HepG2 (cell line): ENCODE results near the gene NR2F1. TPM values are rescaled to one million over a fixed set of nuclear protein-coding genes. Genes with fewer than 3 reads are reported as not detected.

Experiments used
- AHR ChIP-seq: IDR thresholded peaks from 2 replicates; pipeline ENCODE4 v1.6.1; 2018; ENCODE audit warnings: missing genetic modification reagents, missing compliant biosample characterization
- HNRNPLL ChIP-seq: fragments of 200-400 bp; formaldehyde crosslinking; IDR thresholded peaks from 2 replicates; pipeline ENCODE4 v1.6.1; 2017; ENCODE audit warnings: mild to moderate bottlenecking, low read depth, low read length; ENCODE audit not compliant: poor library complexity, severe bottlenecking
- JARID2 ChIP-seq: sonication (generic); formaldehyde crosslinking; IDR thresholded peaks from 2 replicates; pipeline ENCODE4 v1.8.1; 2023; ENCODE audit warnings: missing genetic modification reagents, inconsistent platforms; ENCODE audit not compliant: insufficient replicate concordance
- NFYC ChIP-seq: IDR thresholded peaks from 2 replicates; pipeline ENCODE4 v1.6.1; 2016; ENCODE audit warnings: missing genetic modification reagents, missing compliant biosample characterization
- PHB2 ChIP-seq: fragments of 450-650 bp; IDR thresholded peaks from 2 replicates; pipeline ENCODE4 v1.6.1; 2018; ENCODE audit not compliant: partially characterized antibody
- PITX1 ChIP-seq: sonication (generic); formaldehyde crosslinking; IDR thresholded peaks from 2 replicates; pipeline ENCODE4 v1.5.1; 2020; ENCODE audit warnings: mild to moderate bottlenecking, missing genetic modification reagents
- POLR2AphosphoS5 ChIP-seq: IDR thresholded peaks from 2 replicates; pipeline ENCODE4 v1.6.1; 2012; ENCODE audit warnings: low read depth, low read length
- RFX3 ChIP-seq: IDR thresholded peaks from 2 replicates; pipeline ENCODE4 v1.6.1; 2016; ENCODE audit warnings: missing biosample characterization, missing genetic modification reagents
- SP4 ChIP-seq: sonication (generic); formaldehyde crosslinking; IDR thresholded peaks from 2 replicates; pipeline ENCODE4 v1.8.1; 2023; ENCODE audit warnings: mild to moderate bottlenecking, missing genetic modification reagents
- TFDP2 ChIP-seq: sonication (generic); formaldehyde crosslinking; IDR thresholded peaks from 2 replicates; pipeline ENCODE4 v1.4.0; 2020; ENCODE audit warnings: missing genetic modification reagents
- ZNF230 ChIP-seq: sonication (generic); formaldehyde crosslinking; IDR thresholded peaks from 2 replicates; pipeline ENCODE4 v1.4.0; 2020; ENCODE audit warnings: mild to moderate bottlenecking, missing genetic modification reagents
- ZNF318 ChIP-seq: sonication (generic); formaldehyde crosslinking; IDR thresholded peaks from 2 replicates; pipeline ENCODE4 v1.4.0; 2020; ENCODE audit warnings: mild to moderate bottlenecking, missing genetic modification reagents
- ZNF34 ChIP-seq: sonication (generic); formaldehyde crosslinking; IDR thresholded peaks from 2 replicates; pipeline ENCODE4 v1.4.0; 2020; ENCODE audit warnings: mild to moderate bottlenecking, missing genetic modification reagents, borderline replicate concordance
- ZNF441 ChIP-seq: sonication (generic); formaldehyde crosslinking; IDR thresholded peaks from 2 replicates; pipeline ENCODE4 v1.7.0; 2021; ENCODE audit warnings: missing genetic modification reagents, borderline replicate concordance
- ZNF501 ChIP-seq: sonication (generic); formaldehyde crosslinking; IDR thresholded peaks from 2 replicates; pipeline ENCODE4 v1.5.1; 2020; ENCODE audit warnings: mild to moderate bottlenecking, moderate library complexity, missing genetic modification reagents
- ZNF740 ChIP-seq: sonication (generic); formaldehyde crosslinking; IDR thresholded peaks from 2 replicates; pipeline ENCODE4 v1.4.0; 2020; ENCODE audit warnings: missing genetic modification reagents
- ZNF839 ChIP-seq: sonication (generic); formaldehyde crosslinking; IDR thresholded peaks from 2 replicates; pipeline ENCODE4 v1.4.0; 2020; ENCODE audit warnings: missing genetic modification reagents, mild to moderate bottlenecking, borderline replicate concordance
- polyA plus RNA-seq, 8 experiments: library from polyadenylated mRNA; depleted of rRNA in 3 of 8; stranded (reverse) in 7 of 8; unstranded in 1 of 8; fragments of >200 nt; fragmentation: Illumina TruSeq in 4 of 8; extraction: Trizol in 4 of 8; gene quantifications; 2 replicates each; pipeline versions ENCODE4 v1.2.1 to v1.2.3, GENCODE V29; 2011 to 2016; ENCODE audit warnings: low read depth in 4 of 8, missing spikeins in 1 of 8, mixed read lengths in 1 of 8; ENCODE audit not compliant: insufficient read depth in 1 of 8
- total RNA-seq, 5 experiments: library from RNA; depleted of rRNA; stranded (reverse); fragments of >200 nt; fragmentation: Illumina TruSeq; extraction: Trizol; gene quantifications; 2 replicates each; pipeline ENCODE4 v1.2.3, GENCODE V29; 2016; ENCODE audit warnings: low read depth in 1 of 5
- TF ChIP-seq, protein P1 (sequence below): sonication (generic); formaldehyde crosslinking; IDR thresholded peaks from 2 replicates; pipeline ENCODE4 v1.5.1; 2020; ENCODE audit warnings: mild to moderate bottlenecking, missing genetic modification reagents

NR2F1 gene
- total and polyA plus RNA-seq, 2 of the 13 experiments (the other 11 are each of a cell fraction or from before 2014, with no cell fraction given) = 17.1 to 59.7 TPM

- TF ChIP-seq ZNF34 (CRISPR knock-in tag) (0 out of 2 replicates have a peak, but pooled peaks have one; percentile 2), PITX1 (peak; percentile 73; the same call in 1 of the 2 replicates), ZNF839 (CRISPR knock-in tag) (no peak), SP4 (CRISPR knock-in tag) (peak; percentile 71; the same call in 1 of the 2 replicates), TFDP2 (peak; percentile 80), JARID2 (CRISPR knock-in tag) (no peak), ZNF441 (no peak), ZNF318 (CRISPR knock-in tag) (no peak), PHB2 (no peak), POLR2AphosphoS5 (no peak), HNRNPLL (peak; percentile 16), RFX3 (CRISPR knock-in tag) (no peak), ZNF501 (CRISPR knock-in tag) (no peak), NFYC (CRISPR knock-in tag) (peak; percentile 70), ZNF740 (peak; percentile 28; the same call in 1 of the 2 replicates), AHR (no peak), ZNF230 (CRISPR knock-in tag) (no peak)
- TF ChIP-seq, protein P1, sequence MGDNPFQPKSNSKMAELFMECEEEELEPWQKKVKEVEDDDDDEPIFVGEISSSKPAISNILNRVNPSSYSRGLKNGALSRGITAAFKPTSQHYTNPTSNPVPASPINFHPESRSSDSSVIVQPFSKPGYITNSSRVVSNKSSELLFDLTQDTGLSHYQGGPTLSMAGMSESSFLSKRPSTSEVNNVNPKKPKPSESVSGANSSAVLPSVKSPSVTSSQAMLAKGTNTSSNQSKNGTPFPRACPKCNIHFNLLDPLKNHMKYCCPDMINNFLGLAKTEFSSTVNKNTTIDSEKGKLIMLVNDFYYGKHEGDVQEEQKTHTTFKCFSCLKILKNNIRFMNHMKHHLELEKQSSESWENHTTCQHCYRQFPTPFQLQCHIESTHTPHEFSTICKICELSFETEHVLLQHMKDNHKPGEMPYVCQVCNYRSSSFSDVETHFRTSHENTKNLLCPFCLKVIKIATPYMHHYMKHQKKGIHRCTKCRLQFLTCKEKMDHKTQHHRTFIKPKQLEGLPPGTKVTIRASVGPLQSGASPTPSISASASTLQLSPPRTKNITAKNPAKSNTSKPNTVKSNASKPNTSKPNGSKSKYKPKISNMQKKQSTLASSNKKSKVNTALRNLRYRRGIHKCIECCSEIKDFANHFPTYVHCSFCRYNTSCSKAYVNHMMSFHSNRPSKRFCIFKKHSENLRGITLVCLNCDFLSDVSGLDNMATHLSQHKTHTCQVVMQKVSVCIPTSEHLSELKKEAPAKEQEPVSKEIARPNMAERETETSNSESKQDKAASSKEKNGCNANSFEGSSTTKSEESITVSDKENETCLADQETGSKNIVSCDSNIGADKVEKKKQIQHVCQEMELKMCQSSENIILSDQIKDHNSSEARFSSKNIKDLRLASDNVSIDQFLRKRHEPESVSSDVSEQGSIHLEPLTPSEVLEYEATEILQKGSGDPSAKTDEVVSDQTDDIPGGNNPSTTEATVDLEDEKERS (CRISPR knock-in tag) = no peak
These were observed 38.3 kb downstream of the NR2F1 start (continued) for GRCh38 chr5:93621327-93621798.
